Endodermal cell (in vitro differentiated cells): ENCODE measurements around the gene S1PR3. TPM values are rescaled to one million over a fixed set of nuclear protein-coding genes. Genes with fewer than 3 reads are reported as not detected.

Experiments used
- DNase-seq: peaks from one replicate; pipeline ENCODE4 v3.0.0-alpha.2; 2017
- H3K27ac ChIP-seq: 2 replicates; pipeline ENCODE4 v1.5.1; 2013; ENCODE audit warnings: mild to moderate bottlenecking, low read depth, low read length, moderate library complexity
- H3K27me3 ChIP-seq: 2 replicates; pipeline ENCODE4 v1.6.1; 2013; ENCODE audit warnings: mild to moderate bottlenecking, low read length, moderate library complexity; ENCODE audit not compliant: insufficient read depth, control insufficient read depth, poor library complexity, severe bottlenecking
- H3K36me3 ChIP-seq: 2 replicates; pipeline ENCODE4 v1.7.0; 2013; ENCODE audit warnings: mild to moderate bottlenecking, low read length, moderate library complexity; ENCODE audit not compliant: control insufficient read depth, insufficient read depth
- H3K4me1 ChIP-seq: one replicate; pipeline ENCODE4 v1.7.0; 2013; ENCODE audit warnings: low read length; ENCODE audit not compliant: control insufficient read depth, insufficient read depth
- H3K4me3 ChIP-seq: 2 replicates; pipeline ENCODE4 v1.5.1; 2013; ENCODE audit warnings: mild to moderate bottlenecking, low read length, moderate library complexity
- H3K9ac ChIP-seq: 2 replicates; pipeline ENCODE4 v1.6.1; 2013; ENCODE audit warnings: mild to moderate bottlenecking, low read length, moderate library complexity; ENCODE audit not compliant: poor library complexity, severe bottlenecking; ENCODE audit errors: extremely low read depth
- H3K9me3 ChIP-seq: 2 replicates; pipeline ENCODE4 v1.6.1; 2013; ENCODE audit warnings: mild to moderate bottlenecking, low read length, moderate library complexity; ENCODE audit not compliant: control insufficient read depth
- H3K27ac Mint-ChIP-seq: 2 replicates; pipeline ENCODE4 v1.8.0; 2020; ENCODE audit warnings: mixed read lengths
- H3K27me3 Mint-ChIP-seq: 2 replicates; pipeline ENCODE4 v1.8.0; 2021; ENCODE audit warnings: mild to moderate bottlenecking, mixed read lengths; ENCODE audit not compliant: insufficient read depth
- H3K36me3 Mint-ChIP-seq: 2 replicates; pipeline ENCODE4 v1.8.0; 2020; ENCODE audit warnings: low read depth, mixed read lengths
- H3K4me1 Mint-ChIP-seq: 2 replicates; pipeline ENCODE4 v1.8.0; 2020; ENCODE audit warnings: mixed read lengths
- H3K4me3 Mint-ChIP-seq: 2 replicates; pipeline ENCODE4 v1.8.0; 2020; ENCODE audit warnings: mild to moderate bottlenecking, moderate library complexity, mixed read lengths
- H3K9me3 Mint-ChIP-seq: 2 replicates; pipeline ENCODE4 v1.8.0; 2020; ENCODE audit warnings: mild to moderate bottlenecking, mixed read lengths
- CTCF ChIP-seq: fragments of 200-600 bp; sonication (generic); conservative IDR thresholded peaks from 2 replicates; pipeline ENCODE4 v1.5.0; 2021; ENCODE audit warnings: antibody characterized with exemption, mild to moderate bottlenecking
- WGBS, 2 experiments: methylation state at CpG; one replicate each; pipeline versions ENCODE4 v1.1.5 to v1.1.7; 2013; ENCODE audit warnings: missing lambda C conversion rate in 2 of 2, mixed read lengths in 1 of 2; ENCODE audit not compliant: insufficient coverage in 1 of 2, insufficient read length in 1 of 2; 5-methylcytosine and 5-hydroxymethylcytosine counted together
- total RNA-seq, 2 donors: library from RNA; stranded (reverse); fragmentation: NEBNext Ultra II Directional in 1 of 2; extraction: Animal tissue kit (Norgen Biotek cat#: 25700) in 1 of 2; gene quantifications; 2 replicates in 1 of 2; 3 replicates in 1 of 2; pipeline ENCODE4 v1.2.1, GENCODE V29; 2021

S1PR3 gene
- total RNA-seq, 2 donors from 2014 or later, result 53.6 to 95.2 TPM

DNA sequence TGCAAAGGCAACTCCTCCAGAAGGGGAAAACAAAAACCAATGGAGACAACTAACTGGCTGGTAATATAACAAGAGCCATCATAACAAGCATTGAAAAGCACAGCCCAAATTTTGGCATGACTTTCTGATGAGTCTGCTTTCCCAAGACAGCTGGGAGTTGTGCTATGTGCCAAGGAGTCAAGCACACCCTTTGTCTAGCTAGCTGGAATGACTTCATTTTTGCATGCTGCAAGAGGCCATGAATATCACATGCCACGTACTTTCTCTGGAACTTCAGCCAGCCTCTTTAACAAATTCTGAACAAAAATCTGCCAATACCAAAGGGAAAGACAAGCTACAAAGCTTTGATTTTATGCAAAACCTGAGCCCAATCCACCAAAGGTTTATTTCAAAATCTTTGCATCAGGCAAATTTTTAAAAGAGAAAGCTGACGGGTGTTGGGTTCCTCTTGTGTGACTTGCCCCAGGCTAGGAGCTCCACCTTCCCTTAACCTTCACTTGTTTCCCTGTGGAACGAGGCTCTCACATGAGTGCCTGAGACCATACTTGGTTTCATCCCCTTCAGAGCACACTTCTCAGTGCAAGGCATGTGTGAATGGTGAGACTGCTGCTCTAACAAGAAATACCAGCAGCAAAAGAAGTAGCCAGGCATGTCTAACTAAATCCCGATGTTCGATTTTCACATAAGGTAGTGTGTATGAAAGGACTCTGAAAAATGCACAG, 47.3 kb downstream of the S1PR3 start:
- Histone ChIP-seq H3K36me3 (no peaks in the 10 kb centered on the region), H3K4me3 (no peak overlapping the region), H3K4me1 (no peaks in the 10 kb centered on the region), H3K27ac (no peak overlapping the region), H3K27me3 (no peaks in the 10 kb centered on the region), H3K9ac (no peak overlapping the region), H3K9me3 (no peaks in the 10 kb centered on the region)
- Mint-ChIP-seq H3K4me1 (no peaks in the 10 kb centered on the region), H3K27me3 (no peaks in the 10 kb centered on the region), H3K27ac (no peak overlapping the region), H3K9me3 (no peaks in the 10 kb centered on the region), H3K4me3 (no peak overlapping the region), H3K36me3 (no peaks in the 10 kb centered on the region)
- DNase-seq, result no peak
- no peak for TF ChIP-seq CTCF
- WGBS, 2 experiments, result 92 to 100% methylated on average over 3 to 5 of the region's 5 CpGs

DNA sequence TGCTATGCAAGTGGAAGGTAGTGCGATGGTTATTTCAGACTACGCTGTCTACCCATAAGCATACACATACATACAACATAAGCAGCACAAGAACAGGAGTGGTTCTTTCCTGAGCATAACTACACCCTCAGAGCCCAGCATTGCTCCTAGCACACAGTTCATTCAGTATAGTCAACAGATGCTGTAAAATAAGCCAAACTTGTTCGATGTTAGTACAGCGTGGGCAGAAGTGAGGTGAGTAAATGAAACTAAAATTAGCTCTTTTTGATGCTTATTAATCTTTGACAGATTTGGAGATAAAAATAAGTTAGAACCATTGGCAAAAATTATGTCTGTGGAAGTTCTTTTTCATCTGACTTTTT, 47.8 kb downstream of the S1PR3 start:
- no peaks in the 10 kb centered on the region for H3K36me3 ChIP-seq
- H3K4me1 ChIP-seq, result no peaks in the 10 kb centered on the region
- TF ChIP-seq CTCF, result no peak
- Mint-ChIP-seq H3K27ac (no peak overlapping the region), H3K4me1 (no peaks in the 10 kb centered on the region), H3K4me3 (no peak overlapping the region), H3K27me3 (no peaks in the 10 kb centered on the region), H3K9me3 (no peaks in the 10 kb centered on the region), H3K36me3 (no peaks in the 10 kb centered on the region)
- H3K9ac ChIP-seq, result no peak overlapping the region
- H3K27ac ChIP-seq, result no peak overlapping the region
- DNase-seq, result no peak
- no peaks in the 10 kb centered on the region for H3K27me3 ChIP-seq
- H3K9me3 ChIP-seq, result no peaks in the 10 kb centered on the region
- no peak overlapping the region for H3K4me3 ChIP-seq
- WGBS, 2 experiments, result 92 to 98% methylated on average over 4 of the region's 4 CpGs

GRCh38 chr9:89039664-89040063, 48.4 kb downstream of the S1PR3 start:
- no peak for TF ChIP-seq CTCF
- no peak overlapping the region for H3K9ac ChIP-seq
- DNase-seq, result no peak
- 91% methylated on average over 2 of the region's 2 CpGs; no CpG with 5 or more reads in 1 of the 2 experiments for WGBS, 2 experiments
- Mint-ChIP-seq H3K36me3 (no peaks in the 10 kb centered on the region), H3K4me1 (no peaks in the 10 kb centered on the region), H3K27ac (no peak overlapping the region), H3K4me3 (no peak overlapping the region), H3K27me3 (no peaks in the 10 kb centered on the region), H3K9me3 (no peaks in the 10 kb centered on the region)
- no peaks in the 10 kb centered on the region for H3K36me3 ChIP-seq
- H3K4me1 ChIP-seq, result no peaks in the 10 kb centered on the region
- no peak overlapping the region for H3K27ac ChIP-seq
- no peak overlapping the region for H3K4me3 ChIP-seq
- H3K9me3 ChIP-seq, result no peaks in the 10 kb centered on the region
- H3K27me3 ChIP-seq, result no peaks in the 10 kb centered on the region
